ENCODE results near the gene PHAF1. TPM values are rescaled to one million over a fixed set of nuclear protein-coding genes. Genes with fewer than 3 reads are reported as not detected.

The PHAF1 gene
- total and polyA plus RNA-seq, 2 of the 13 experiments (the other 11 are each of a cell fraction or from before 2014, with no cell fraction given), result 48.3 to 174 TPM

DNA sequence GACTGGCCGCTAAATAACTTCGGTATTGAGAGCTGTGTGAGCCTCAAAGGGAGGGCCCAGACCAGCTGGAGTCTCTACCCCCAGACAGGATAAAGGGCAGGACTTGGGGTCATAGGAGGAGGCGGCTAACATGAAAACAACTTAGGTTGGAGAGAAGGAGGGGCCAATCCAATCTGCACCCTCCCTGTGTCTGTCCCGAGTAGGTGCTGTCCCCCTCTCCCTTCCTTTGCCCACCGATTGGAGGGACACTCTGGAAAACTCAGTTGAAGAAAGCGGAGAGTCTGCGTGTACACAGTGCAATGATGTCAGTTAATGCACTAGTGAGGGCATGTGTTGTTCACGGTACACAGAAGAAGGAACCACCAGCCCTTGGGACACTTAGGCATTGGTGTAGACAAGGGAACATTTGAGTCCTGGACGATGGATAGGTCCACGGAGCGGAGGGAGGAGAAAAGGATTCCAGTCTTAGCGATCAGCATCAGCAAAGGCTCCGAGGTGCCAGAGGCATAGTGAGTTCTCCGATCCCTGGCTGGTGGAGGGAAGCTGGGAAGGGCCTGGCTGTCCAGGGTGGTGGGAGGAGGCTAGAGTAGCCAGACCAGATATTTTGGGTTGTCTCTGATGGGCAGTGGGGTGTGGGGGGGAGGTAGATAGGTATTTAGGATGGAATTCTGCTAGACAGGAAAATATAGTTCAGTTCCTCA lies 61.4 kb downstream of the PHAF1 start (continued):
- no peak for TF ChIP-seq KLF6 (CRISPR knock-in tag; IDR thresholded peaks at IDR 0.05)
- TF ChIP-seq, protein P1, sequence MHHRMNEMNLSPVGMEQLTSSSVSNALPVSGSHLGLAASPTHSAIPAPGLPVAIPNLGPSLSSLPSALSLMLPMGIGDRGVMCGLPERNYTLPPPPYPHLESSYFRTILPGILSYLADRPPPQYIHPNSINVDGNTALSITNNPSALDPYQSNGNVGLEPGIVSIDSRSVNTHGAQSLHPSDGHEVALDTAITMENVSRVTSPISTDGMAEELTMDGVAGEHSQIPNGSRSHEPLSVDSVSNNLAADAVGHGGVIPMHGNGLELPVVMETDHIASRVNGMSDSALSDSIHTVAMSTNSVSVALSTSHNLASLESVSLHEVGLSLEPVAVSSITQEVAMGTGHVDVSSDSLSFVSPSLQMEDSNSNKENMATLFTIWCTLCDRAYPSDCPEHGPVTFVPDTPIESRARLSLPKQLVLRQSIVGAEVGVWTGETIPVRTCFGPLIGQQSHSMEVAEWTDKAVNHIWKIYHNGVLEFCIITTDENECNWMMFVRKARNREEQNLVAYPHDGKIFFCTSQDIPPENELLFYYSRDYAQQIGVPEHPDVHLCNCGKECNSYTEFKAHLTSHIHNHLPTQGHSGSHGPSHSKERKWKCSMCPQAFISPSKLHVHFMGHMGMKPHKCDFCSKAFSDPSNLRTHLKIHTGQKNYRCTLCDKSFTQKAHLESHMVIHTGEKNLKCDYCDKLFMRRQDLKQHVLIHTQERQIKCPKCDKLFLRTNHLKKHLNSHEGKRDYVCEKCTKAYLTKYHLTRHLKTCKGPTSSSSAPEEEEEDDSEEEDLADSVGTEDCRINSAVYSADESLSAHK (CRISPR knock-in tag; IDR thresholded peaks at IDR 0.05; ENCODE audit: borderline replicate concordance), result no peak
- peak; percentile 69 for TF ChIP-seq ZNF609 (CRISPR knock-in tag; IDR thresholded peaks at IDR 0.05; ENCODE audit: borderline replicate concordance)
- TF ChIP-seq, protein P2, sequence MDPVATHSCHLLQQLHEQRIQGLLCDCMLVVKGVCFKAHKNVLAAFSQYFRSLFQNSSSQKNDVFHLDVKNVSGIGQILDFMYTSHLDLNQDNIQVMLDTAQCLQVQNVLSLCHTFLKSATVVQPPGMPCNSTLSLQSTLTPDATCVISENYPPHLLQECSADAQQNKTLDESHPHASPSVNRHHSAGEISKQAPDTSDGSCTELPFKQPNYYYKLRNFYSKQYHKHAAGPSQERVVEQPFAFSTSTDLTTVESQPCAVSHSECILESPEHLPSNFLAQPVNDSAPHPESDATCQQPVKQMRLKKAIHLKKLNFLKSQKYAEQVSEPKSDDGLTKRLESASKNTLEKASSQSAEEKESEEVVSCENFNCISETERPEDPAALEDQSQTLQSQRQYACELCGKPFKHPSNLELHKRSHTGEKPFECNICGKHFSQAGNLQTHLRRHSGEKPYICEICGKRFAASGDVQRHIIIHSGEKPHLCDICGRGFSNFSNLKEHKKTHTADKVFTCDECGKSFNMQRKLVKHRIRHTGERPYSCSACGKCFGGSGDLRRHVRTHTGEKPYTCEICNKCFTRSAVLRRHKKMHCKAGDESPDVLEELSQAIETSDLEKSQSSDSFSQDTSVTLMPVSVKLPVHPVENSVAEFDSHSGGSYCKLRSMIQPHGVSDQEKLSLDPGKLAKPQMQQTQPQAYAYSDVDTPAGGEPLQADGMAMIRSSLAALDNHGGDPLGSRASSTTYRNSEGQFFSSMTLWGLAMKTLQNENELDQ (CRISPR knock-in tag; IDR thresholded peaks at IDR 0.05; ENCODE audit: borderline replicate concordance), result no peak; the same call in 1 of the 2 replicates
- TF ChIP-seq ESRRA (CRISPR knock-in tag; IDR thresholded peaks at IDR 0.05; ENCODE audit: low read depth), result no peak
- TF ChIP-seq NR1H2 (CRISPR knock-in tag; IDR thresholded peaks at IDR 0.05; ENCODE audit: borderline replicate concordance, low read depth), result peak; percentile 68; the same call in 1 of the 2 replicates
- TF ChIP-seq ZMYM4 (CRISPR knock-in tag; IDR thresholded peaks at IDR 0.05), result 0 out of 2 replicates have a peak, but pooled peaks have one; percentile 21
- no peak for TF ChIP-seq MAF1 (CRISPR knock-in tag; IDR thresholded peaks at IDR 0.05; ENCODE audit: borderline replicate concordance)
- no peak for TF ChIP-seq KMT2A (CRISPR knock-in tag; IDR thresholded peaks at IDR 0.05)
- 0 out of 2 replicates have a peak, but pooled peaks have one; percentile 14 for TF ChIP-seq NFIB (CRISPR knock-in tag; IDR thresholded peaks at IDR 0.05; ENCODE audit: borderline replicate concordance)
- TF ChIP-seq ZNF441 (CRISPR knock-in tag; IDR thresholded peaks at IDR 0.05; ENCODE audit: borderline replicate concordance), result peak; percentile 81; the same call in 1 of the 2 replicates
- 0 out of 2 replicates have a peak, but pooled peaks have one; percentile 90 for TF ChIP-seq ZNF567 (CRISPR knock-in tag; IDR thresholded peaks at IDR 0.05; ENCODE audit: borderline replicate concordance)
- TF ChIP-seq ZBTB7A (CRISPR knock-in tag; IDR thresholded peaks at IDR 0.05), result 0 out of 2 replicates have a peak, but pooled peaks have one; percentile 1
- TF ChIP-seq ZNF83 (CRISPR knock-in tag; IDR thresholded peaks at IDR 0.05; ENCODE audit: borderline replicate concordance), result no peak
- no peak for TF ChIP-seq MZF1 (CRISPR knock-in tag; IDR thresholded peaks at IDR 0.05; ENCODE audit: borderline replicate concordance)
- TF ChIP-seq, protein P3, sequence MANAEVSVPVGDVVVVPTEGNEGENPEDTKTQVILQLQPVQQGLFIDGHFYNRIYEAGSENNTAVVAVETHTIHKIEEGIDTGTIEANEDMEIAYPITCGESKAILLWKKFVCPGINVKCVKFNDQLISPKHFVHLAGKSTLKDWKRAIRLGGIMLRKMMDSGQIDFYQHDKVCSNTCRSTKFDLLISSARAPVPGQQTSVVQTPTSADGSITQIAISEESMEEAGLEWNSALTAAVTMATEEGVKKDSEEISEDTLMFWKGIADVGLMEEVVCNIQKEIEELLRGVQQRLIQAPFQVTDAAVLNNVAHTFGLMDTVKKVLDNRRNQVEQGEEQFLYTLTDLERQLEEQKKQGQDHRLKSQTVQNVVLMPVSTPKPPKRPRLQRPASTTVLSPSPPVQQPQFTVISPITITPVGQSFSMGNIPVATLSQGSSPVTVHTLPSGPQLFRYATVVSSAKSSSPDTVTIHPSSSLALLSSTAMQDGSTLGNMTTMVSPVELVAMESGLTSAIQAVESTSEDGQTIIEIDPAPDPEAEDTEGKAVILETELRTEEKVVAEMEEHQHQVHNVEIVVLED (CRISPR knock-in tag; IDR thresholded peaks at IDR 0.05; ENCODE audit: borderline replicate concordance), result no peak; the same call in 1 of the 2 replicates

All from HepG2 (cell line).